Uterus (tissue), 2 donors: ENCODE measurements around the gene UBR1.

Experiments
- POLR2A ChIP-seq, 2 donors: fragments of 450-650 bp; IDR thresholded peaks; one replicate each; pipeline ENCODE4 v1.6.1; 2016; ENCODE audit warnings: antibody characterized with exemption in 2 of 2, mild to moderate bottlenecking in 1 of 2, moderate library complexity in 1 of 2
- TF ChIP-seq, protein P1 (sequence below), 4 experiments: fragments of 200-600 bp in 2 of 4; fragments of 450-650 bp in 2 of 4; sonication (generic) in 2 of 4; IDR thresholded peaks; one replicate each; pipeline ENCODE4 v1.5.1; 2016 to 2019; ENCODE audit warnings: antibody characterized with exemption in 4 of 4, mild to moderate bottlenecking in 2 of 4, moderate library complexity in 1 of 4

DNA sequence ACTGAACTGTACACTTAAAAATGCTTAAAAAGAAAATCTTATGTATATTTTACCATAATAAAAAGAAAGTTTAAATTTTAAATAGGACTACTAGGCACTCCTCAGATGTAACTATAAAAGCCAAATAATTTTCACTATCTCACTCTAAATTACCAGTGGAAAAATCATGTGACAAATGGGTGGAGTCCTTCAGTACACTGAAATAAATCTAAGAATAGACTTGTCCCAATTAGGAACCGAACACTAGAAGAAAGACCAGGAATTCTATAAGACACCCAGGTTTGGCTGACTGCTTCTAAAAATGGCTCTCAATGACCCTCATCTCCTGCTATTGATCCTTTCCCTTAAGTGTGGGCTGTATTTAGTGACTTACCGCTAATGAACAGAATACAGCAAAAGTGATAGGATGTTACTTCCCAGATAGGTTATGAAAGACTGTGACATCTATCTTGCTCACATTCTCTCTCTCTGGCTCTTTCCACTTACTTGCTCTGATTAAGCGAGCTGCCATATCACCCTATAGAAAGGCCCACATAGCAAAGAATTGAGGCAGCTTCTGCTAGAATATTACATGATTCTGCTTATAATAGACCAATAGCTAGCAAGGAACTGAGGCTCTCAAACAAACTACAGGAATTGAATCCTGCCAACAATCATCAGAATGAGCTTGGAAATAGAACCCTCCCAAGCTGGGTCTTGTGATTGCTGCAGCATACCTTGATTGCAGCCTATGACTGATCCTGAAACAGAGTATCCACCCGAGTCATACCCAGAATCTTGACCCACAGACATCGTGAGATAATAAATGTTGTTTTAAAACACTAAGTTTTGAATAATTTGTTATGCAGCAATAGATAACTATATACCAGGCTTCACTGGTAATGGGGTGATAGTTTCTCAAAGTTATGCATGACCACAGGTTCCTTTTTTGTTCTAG lies 202.2 kb downstream of the UBR1 start:
- TF ChIP-seq POLR2A (IDR thresholded peaks at IDR 0.05), result no peak
- TF ChIP-seq, protein P1, sequence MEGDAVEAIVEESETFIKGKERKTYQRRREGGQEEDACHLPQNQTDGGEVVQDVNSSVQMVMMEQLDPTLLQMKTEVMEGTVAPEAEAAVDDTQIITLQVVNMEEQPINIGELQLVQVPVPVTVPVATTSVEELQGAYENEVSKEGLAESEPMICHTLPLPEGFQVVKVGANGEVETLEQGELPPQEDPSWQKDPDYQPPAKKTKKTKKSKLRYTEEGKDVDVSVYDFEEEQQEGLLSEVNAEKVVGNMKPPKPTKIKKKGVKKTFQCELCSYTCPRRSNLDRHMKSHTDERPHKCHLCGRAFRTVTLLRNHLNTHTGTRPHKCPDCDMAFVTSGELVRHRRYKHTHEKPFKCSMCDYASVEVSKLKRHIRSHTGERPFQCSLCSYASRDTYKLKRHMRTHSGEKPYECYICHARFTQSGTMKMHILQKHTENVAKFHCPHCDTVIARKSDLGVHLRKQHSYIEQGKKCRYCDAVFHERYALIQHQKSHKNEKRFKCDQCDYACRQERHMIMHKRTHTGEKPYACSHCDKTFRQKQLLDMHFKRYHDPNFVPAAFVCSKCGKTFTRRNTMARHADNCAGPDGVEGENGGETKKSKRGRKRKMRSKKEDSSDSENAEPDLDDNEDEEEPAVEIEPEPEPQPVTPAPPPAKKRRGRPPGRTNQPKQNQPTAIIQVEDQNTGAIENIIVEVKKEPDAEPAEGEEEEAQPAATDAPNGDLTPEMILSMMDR (IDR thresholded peaks at IDR 0.05), result no peak
